ENCODE results near the gene CYBRD1. TPM values are rescaled to one million over a fixed set of nuclear protein-coding genes. Genes with fewer than 3 reads are reported as not detected.

Gene CYBRD1
- total and polyA plus RNA-seq, 8 donors: 4.4 to 29.3 (median 7.7) TPM

DNA sequence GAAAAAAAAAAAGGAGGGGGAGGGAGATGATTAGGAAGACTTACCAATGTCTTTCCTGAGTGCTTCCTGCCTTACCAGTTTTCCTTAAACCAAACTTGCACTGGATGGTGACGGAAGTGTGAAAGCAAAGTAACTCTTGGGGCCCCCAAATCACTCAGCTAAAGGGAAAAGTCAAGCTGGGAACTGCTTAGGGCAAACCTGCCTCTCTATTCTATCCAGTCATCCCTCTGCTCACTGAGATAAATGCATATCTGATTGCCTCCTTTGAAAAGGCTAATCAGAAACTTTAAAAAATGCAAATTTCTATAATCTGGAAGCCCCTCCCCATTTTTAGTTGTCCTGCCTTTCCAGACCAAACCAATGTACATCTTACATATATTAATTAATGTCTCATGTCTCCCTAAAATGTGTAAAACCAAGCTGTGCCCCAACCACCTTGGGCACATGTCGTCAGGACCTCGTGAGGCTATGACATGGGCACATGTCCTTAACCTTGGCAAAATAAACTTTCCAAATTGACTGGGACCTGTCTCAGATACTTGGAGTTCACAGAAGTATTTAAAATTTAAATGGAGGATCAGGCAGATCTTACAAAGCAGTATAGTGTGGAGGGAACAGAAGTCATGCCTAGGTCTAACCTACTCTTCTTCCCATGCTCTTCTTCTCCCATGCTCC lies 7.2 kb upstream of the CYBRD1 start:
- WGBS, 2 donors: 69 to 86% methylated on average over 3 of the region's 3 CpGs
- TF ChIP-seq CTCF (IDR thresholded peaks at IDR 0.05): no peak
- no peaks in the 10 kb centered on the region for H3K4me1 ChIP-seq
- ATAC-seq (no peak), FAIRE-seq (no peak), DNase-seq (no peak)
- H3K9me3 ChIP-seq: no peaks in the 10 kb centered on the region
- no peak overlapping the region for H3K4me3 ChIP-seq
- no peaks in the 10 kb centered on the region for H3K27me3 ChIP-seq
- intact Hi-C loops (cut with DNase I): no loop called here
- no peak overlapping the region for H3K27ac ChIP-seq
- H3K36me3 ChIP-seq: no peaks in the 10 kb centered on the region

DNA sequence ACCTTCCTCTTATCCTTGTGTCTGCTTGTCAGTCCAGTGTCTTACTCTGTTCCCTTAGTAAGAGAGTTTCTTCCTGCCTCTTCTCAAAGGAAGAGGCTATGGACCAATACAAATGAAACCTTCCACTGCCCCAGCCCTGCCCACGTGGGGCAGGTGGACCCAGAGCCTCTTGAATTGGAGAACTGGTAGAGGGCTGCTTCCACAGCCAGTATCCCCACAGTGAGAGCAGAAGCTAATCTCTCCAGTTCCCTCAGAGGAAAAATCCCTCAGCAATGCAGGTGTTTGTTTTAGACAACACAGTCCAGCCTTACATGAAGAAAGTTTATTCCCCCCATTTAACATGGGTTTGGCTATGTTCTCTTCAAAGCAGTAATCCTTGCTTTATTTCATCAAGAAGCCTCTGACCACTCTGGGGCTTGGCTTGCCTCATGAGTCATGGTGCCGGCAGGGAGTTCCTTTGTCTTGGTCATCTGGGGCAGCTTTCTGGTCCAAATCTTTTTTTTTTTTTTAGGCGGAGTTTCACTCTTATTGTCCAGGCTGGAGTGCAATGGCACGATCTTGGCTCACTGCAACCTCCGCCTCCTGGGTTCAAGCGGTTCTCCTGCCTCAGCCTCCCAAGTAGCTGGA lies 6.5 kb upstream of the CYBRD1 start:
- no peak overlapping the region for H3K4me3 ChIP-seq
- no peak for FAIRE-seq

DNA sequence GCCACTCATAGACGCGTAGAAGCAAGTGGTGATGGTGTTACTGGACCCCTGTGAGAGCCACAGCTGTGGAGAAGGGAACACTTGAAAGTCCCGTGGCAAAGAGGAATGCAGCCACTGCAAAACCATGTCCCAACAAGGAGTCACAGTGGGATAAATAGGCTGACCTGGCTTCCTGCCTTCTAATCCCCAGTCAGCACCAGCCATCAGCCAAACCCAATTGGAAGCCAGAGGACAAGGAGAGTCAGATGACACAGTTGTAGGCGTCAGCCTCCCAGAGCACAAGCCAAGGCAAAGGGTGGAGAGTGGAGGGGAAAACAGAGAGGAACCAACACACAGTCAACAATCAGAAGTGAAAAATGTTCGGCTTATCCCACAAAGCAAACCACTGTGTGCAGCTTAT lies 5.5 kb upstream of the CYBRD1 start:
- DNase-seq (no peak), ATAC-seq (no peak), FAIRE-seq (no peak)
- Histone ChIP-seq H3K9me3 (no peaks in the 10 kb centered on the region), H3K36me3 (no peaks in the 10 kb centered on the region), H3K4me3 (no peak overlapping the region), H3K4me1 (no peaks in the 10 kb centered on the region), H3K27ac (no peak overlapping the region), H3K27me3 (no peaks in the 10 kb centered on the region)
- TF ChIP-seq CTCF (IDR thresholded peaks at IDR 0.05): no peak
- intact Hi-C loops (cut with DNase I): no loop called here
- WGBS, 2 donors: 82 to 85% methylated on average over 5 of the region's 5 CpGs

More for the DNA sequence above, 6.5 kb upstream of the CYBRD1 start:
- no peak for TF ChIP-seq CTCF (IDR thresholded peaks at IDR 0.05)
- Histone ChIP-seq H3K36me3 (no peaks in the 10 kb centered on the region), H3K27ac (no peak overlapping the region), H3K4me1 (no peaks in the 10 kb centered on the region), H3K27me3 (no peaks in the 10 kb centered on the region), H3K9me3 (no peaks in the 10 kb centered on the region)
- intact Hi-C loops (cut with DNase I): no loop called here
- 67 to 79% methylated on average over 6 of the region's 6 CpGs for WGBS, 2 donors
- ATAC-seq: peak in 1 of 4 donors; percentile 27
- no peak for DNase-seq

GRCh38 chr2:171520471-171520870 lies 1.8 kb upstream of the CYBRD1 start:
- no peaks in the 10 kb centered on the region for H3K36me3 ChIP-seq
- WGBS, 2 donors: 77 to 90% methylated on average over 5 of the region's 5 CpGs
- H3K27me3 ChIP-seq: no peaks in the 10 kb centered on the region
- FAIRE-seq (no peak), ATAC-seq (no peak), DNase-seq (no peak)
- intact Hi-C loops (cut with DNase I): no loop called here
- H3K9me3 ChIP-seq: no peaks in the 10 kb centered on the region
- no peak for TF ChIP-seq CTCF (IDR thresholded peaks at IDR 0.05)
- H3K4me1 ChIP-seq: no peaks in the 10 kb centered on the region
- H3K27ac ChIP-seq: no peak overlapping the region
- H3K4me3 ChIP-seq: no peak overlapping the region

All from pancreas (tissue), 10 donors.